ENCODE data around the gene ACADM. TPM values are rescaled to one million over a fixed set of nuclear protein-coding genes. Genes with fewer than 3 reads are reported as not detected.

ACADM gene
- total and polyA plus RNA-seq, 2 of the 13 experiments (the other 11 are each of a cell fraction or from before 2014, with no cell fraction given) = 43.7 to 92.2 TPM

DNA sequence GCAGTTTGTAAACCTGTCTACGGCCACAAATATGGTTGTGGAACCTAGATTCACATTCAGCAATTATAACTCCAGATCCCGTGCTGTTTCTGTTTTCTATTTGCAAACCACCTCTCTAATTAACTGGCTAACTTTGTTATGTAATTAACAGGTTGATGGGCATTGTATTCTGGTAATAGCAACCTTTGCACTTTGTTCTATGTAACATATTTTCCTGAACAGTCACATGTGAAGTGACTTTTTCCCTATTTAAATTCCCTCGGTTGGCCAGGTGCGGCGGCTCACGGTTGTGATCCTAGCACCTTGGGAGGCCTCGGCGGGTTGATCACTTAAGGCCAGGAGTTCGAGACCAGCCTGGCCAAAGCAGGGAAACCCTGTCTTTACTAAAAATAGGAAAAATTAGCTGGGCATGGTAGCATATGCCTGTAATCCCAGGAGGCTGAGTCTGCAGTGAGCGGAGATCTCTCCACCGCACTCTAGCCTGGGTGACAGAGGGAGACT is 1.4 kb downstream of the ACADM start (continued):
- TF ChIP-seq PAWR (CRISPR knock-in tag; IDR thresholded peaks at IDR 0.05; ENCODE audit: borderline replicate concordance) = no peak
- no peak for TF ChIP-seq RFX3 (CRISPR knock-in tag; IDR thresholded peaks at IDR 0.05)
- 0 out of 2 replicates have a peak, but pooled peaks have one; percentile 46 for TF ChIP-seq ZNF878 (CRISPR knock-in tag; IDR thresholded peaks at IDR 0.05)
- TF ChIP-seq ZNF354B (CRISPR knock-in tag; IDR thresholded peaks at IDR 0.05) = no peak
- TF ChIP-seq ZFP36L2 (CRISPR knock-in tag; IDR thresholded peaks at IDR 0.05) = no peak
- no peak for TF ChIP-seq BRD4 (CRISPR knock-in tag; IDR thresholded peaks at IDR 0.05)
- no peak for TF ChIP-seq ZNF382 (CRISPR knock-in tag; IDR thresholded peaks at IDR 0.05; ENCODE audit: borderline replicate concordance)
- TF ChIP-seq TCF7 (IDR thresholded peaks at IDR 0.05; ENCODE audit: low read depth) = peak; percentile 50; the same call in 1 of the 2 replicates
- no peak for TF ChIP-seq GATA4 (IDR thresholded peaks at IDR 0.05; ENCODE audit: borderline replicate concordance, low read depth)
- TF ChIP-seq ZKSCAN5 (CRISPR knock-in tag; IDR thresholded peaks at IDR 0.05) = no peak
- no peak for TF ChIP-seq ZSCAN25 (CRISPR knock-in tag; IDR thresholded peaks at IDR 0.05)
- TF ChIP-seq HNRNPLL (IDR thresholded peaks at IDR 0.05; ENCODE audit: low read depth, low read length, poor library complexity, severe bottlenecking) = no peak
- no peak for TF ChIP-seq ZNF616 (CRISPR knock-in tag; IDR thresholded peaks at IDR 0.05; ENCODE audit: low read depth)
- TF ChIP-seq ZNF543 (CRISPR knock-in tag; IDR thresholded peaks at IDR 0.05) = no peak
- no peak for TF ChIP-seq GFI1 (CRISPR knock-in tag; IDR thresholded peaks at IDR 0.05; ENCODE audit: borderline replicate concordance)
- TF ChIP-seq, protein P1, sequence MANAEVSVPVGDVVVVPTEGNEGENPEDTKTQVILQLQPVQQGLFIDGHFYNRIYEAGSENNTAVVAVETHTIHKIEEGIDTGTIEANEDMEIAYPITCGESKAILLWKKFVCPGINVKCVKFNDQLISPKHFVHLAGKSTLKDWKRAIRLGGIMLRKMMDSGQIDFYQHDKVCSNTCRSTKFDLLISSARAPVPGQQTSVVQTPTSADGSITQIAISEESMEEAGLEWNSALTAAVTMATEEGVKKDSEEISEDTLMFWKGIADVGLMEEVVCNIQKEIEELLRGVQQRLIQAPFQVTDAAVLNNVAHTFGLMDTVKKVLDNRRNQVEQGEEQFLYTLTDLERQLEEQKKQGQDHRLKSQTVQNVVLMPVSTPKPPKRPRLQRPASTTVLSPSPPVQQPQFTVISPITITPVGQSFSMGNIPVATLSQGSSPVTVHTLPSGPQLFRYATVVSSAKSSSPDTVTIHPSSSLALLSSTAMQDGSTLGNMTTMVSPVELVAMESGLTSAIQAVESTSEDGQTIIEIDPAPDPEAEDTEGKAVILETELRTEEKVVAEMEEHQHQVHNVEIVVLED (CRISPR knock-in tag; IDR thresholded peaks at IDR 0.05; ENCODE audit: borderline replicate concordance) = no peak
- no peak for TF ChIP-seq MEF2D (CRISPR knock-in tag; IDR thresholded peaks at IDR 0.05)
- TF ChIP-seq TBL1XR1 (IDR thresholded peaks at IDR 0.05; ENCODE audit: borderline replicate concordance, low read length, partially characterized antibody) = peak; percentile 97
- no peak for TF ChIP-seq IRX3 (CRISPR knock-in tag; IDR thresholded peaks at IDR 0.05; ENCODE audit: borderline replicate concordance, low read depth)
- TF ChIP-seq STAT5B (CRISPR knock-in tag; IDR thresholded peaks at IDR 0.05) = no peak
- TF ChIP-seq, protein P2, sequence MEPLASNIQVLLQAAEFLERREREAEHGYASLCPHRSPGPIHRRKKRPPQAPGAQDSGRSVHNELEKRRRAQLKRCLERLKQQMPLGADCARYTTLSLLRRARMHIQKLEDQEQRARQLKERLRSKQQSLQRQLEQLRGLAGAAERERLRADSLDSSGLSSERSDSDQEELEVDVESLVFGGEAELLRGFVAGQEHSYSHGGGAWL (CRISPR knock-in tag; IDR thresholded peaks at IDR 0.05) = no peak
- TF ChIP-seq, protein P3, sequence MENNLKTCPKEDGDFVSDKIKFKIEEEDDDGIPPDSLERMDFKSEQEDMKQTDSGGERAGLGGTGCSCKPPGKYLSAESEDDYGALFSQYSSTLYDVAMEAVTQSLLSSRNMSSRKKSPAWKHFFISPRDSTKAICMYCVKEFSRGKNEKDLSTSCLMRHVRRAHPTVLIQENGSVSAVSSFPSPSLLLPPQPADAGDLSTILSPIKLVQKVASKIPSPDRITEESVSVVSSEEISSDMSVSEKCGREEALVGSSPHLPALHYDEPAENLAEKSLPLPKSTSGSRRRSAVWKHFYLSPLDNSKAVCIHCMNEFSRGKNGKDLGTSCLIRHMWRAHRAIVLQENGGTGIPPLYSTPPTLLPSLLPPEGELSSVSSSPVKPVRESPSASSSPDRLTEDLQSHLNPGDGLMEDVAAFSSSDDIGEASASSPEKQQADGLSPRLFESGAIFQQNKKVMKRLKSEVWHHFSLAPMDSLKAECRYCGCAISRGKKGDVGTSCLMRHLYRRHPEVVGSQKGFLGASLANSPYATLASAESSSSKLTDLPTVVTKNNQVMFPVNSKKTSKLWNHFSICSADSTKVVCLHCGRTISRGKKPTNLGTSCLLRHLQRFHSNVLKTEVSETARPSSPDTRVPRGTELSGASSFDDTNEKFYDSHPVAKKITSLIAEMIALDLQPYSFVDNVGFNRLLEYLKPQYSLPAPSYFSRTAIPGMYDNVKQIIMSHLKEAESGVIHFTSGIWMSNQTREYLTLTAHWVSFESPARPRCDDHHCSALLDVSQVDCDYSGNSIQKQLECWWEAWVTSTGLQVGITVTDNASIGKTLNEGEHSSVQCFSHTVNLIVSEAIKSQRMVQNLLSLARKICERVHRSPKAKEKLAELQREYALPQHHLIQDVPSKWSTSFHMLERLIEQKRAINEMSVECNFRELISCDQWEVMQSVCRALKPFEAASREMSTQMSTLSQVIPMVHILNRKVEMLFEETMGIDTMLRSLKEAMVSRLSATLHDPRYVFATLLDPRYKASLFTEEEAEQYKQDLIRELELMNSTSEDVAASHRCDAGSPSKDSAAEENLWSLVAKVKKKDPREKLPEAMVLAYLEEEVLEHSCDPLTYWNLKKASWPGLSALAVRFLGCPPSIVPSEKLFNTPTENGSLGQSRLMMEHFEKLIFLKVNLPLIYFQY (CRISPR knock-in tag; IDR thresholded peaks at IDR 0.05; ENCODE audit: borderline replicate concordance) = no peak
- TF ChIP-seq, protein P4, sequence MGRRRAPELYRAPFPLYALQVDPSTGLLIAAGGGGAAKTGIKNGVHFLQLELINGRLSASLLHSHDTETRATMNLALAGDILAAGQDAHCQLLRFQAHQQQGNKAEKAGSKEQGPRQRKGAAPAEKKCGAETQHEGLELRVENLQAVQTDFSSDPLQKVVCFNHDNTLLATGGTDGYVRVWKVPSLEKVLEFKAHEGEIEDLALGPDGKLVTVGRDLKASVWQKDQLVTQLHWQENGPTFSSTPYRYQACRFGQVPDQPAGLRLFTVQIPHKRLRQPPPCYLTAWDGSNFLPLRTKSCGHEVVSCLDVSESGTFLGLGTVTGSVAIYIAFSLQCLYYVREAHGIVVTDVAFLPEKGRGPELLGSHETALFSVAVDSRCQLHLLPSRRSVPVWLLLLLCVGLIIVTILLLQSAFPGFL (CRISPR knock-in tag; IDR thresholded peaks at IDR 0.05) = no peak
- TF ChIP-seq ZNF652 (CRISPR knock-in tag; IDR thresholded peaks at IDR 0.05; ENCODE audit: borderline replicate concordance, low read depth) = no peak
- no peak for TF ChIP-seq MEIS2 (CRISPR knock-in tag; IDR thresholded peaks at IDR 0.05)
- TF ChIP-seq MXI1 (IDR thresholded peaks at IDR 0.05; ENCODE audit: borderline replicate concordance, low read depth, low read length) = 0 out of 3 replicates have a peak, but pooled peaks have one; percentile 24
